Stimulated activated naive CD8-positive, alpha-beta T cell treated with anti-CD3 and anti-CD28 coated beads, Interleukin-15, amount 100 ng/mL, for 72 hours (primary cell): Measurements from ENCODE around the gene CHRNE.
"Not testable (repeated sequence)": the region's sequence is repeated elsewhere in the genome, so short reads cannot be mapped to it uniquely, and the experiment has no call there.

Experiments
- ATAC-seq: fragments of 150-1000 bp; cut with Tn5 transposase; 2 replicates; pipeline ENCODE4 v1.10.0; 2021; ENCODE audit warnings: mild to moderate bottlenecking, moderate library complexity
- DNase-seq, 2 donors: peaks; one replicate each; pipeline ENCODE4 v3.0.0; 2021 to 2022
- H3K27ac Mint-ChIP-seq, 2 donors: one replicate each; pipeline ENCODE4 v1.8.0; 2022; ENCODE audit warnings: mild to moderate bottlenecking in 2 of 2, mixed read lengths in 2 of 2, moderate library complexity in 2 of 2
- H3K27me3 Mint-ChIP-seq: one replicate; pipeline ENCODE4 v1.8.0; 2022; ENCODE audit warnings: mixed read lengths
- H3K4me1 Mint-ChIP-seq: one replicate; pipeline ENCODE4 v1.8.0; 2022; ENCODE audit warnings: mild to moderate bottlenecking, mixed read lengths
- H3K4me3 Mint-ChIP-seq, 2 donors: one replicate each; pipeline ENCODE4 v1.8.0; 2022; ENCODE audit warnings: mild to moderate bottlenecking in 2 of 2, mixed read lengths in 2 of 2, moderate library complexity in 1 of 2
- H3K9me3 Mint-ChIP-seq, 2 donors: one replicate each; pipeline ENCODE4 v1.8.0; 2022; ENCODE audit warnings: mixed read lengths in 2 of 2

Gene CHRNE

GRCh38 chr17:4931963-4932362 lies 29.1 kb upstream of the CHRNE start, which contains the start of gene GP1BA:
Gene GP1BA, plus strand, starts transcription at chr17:4932277. Its CDS starts 328 bp downstream, at chr17:4932605.
- Mint-ChIP-seq H3K27ac (peak within 1 kb of the TSS; percentile 43 to 84), H3K4me1 (peaks cover 47% of the 10 kb centered on the region), H3K4me3 (no peak within 1 kb of the TSS), H3K27me3 (peaks cover 20% of the 10 kb centered on the region), H3K9me3 (no peaks in the 10 kb centered on the region)
- DNase-seq = no peak
- ATAC-seq = no peak

GRCh38 chr17:4928881-4929280 lies 26.0 kb upstream of the CHRNE start:
- H3K27me3 Mint-ChIP-seq = peaks cover 13% of the 10 kb centered on the region
- no peak overlapping the region for H3K4me3 Mint-ChIP-seq
- no peak for DNase-seq
- no peak overlapping the region for H3K27ac Mint-ChIP-seq
- ATAC-seq = no peak
- H3K9me3 Mint-ChIP-seq = no peaks in the 10 kb centered on the region
- H3K4me1 Mint-ChIP-seq = peaks cover 22% of the 10 kb centered on the region

- H3K4me3 Mint-ChIP-seq, H3K27me3 Mint-ChIP-seq: not testable (repeated sequence)
- H3K27ac Mint-ChIP-seq = peak overlapping the region; percentile 50 to 86
Measured at GRCh38 chr17:4926577-4927335, 23.9 kb upstream of the CHRNE start.

GRCh38 chr17:4921320-4921719 lies 18.4 kb upstream of the CHRNE start:
- DNase-seq (no peak), ATAC-seq (no peak)
- H3K4me1 Mint-ChIP-seq = no peaks in the 10 kb centered on the region
- H3K27ac Mint-ChIP-seq = no peak overlapping the region
- no peaks in the 10 kb centered on the region for H3K27me3 Mint-ChIP-seq
- no peaks in the 10 kb centered on the region for H3K9me3 Mint-ChIP-seq
- H3K4me3 Mint-ChIP-seq = no peak overlapping the region

More at GRCh38 chr17:4926577-4927335, 23.9 kb upstream of the CHRNE start:
- not testable (repeated sequence) for H3K9me3 Mint-ChIP-seq, ATAC-seq, DNase-seq, H3K4me1 Mint-ChIP-seq

GRCh38 chr17:4920351-4921048 lies 17.6 kb upstream of the CHRNE start:
- Mint-ChIP-seq H3K27ac (no peak overlapping the region), H3K4me3 (no peak overlapping the region), H3K27me3 (no peaks in the 10 kb centered on the region)

GRCh38 chr17:4919511-4920047 lies 16.7 kb upstream of the CHRNE start:
- H3K27me3 Mint-ChIP-seq = no peaks in the 10 kb centered on the region
- H3K4me3 Mint-ChIP-seq = no peak overlapping the region
- no peaks in the 10 kb centered on the region for H3K4me1 Mint-ChIP-seq
- no peak for ATAC-seq
- no peak for DNase-seq
- no peaks in the 10 kb centered on the region for H3K9me3 Mint-ChIP-seq
- H3K27ac Mint-ChIP-seq = no peak overlapping the region

More at GRCh38 chr17:4920351-4921048, 17.6 kb upstream of the CHRNE start:
- Mint-ChIP-seq H3K4me1 (no peaks in the 10 kb centered on the region), H3K9me3 (no peaks in the 10 kb centered on the region)
- ATAC-seq (no peak), DNase-seq (no peak)

- not testable (repeated sequence) for H3K27ac Mint-ChIP-seq, H3K27me3 Mint-ChIP-seq, ATAC-seq, H3K9me3 Mint-ChIP-seq, H3K4me1 Mint-ChIP-seq, DNase-seq, H3K4me3 Mint-ChIP-seq
Measured at GRCh38 chr17:4914551-4914950, 11.7 kb upstream of the CHRNE start.

- no peaks in the 10 kb centered on the region for H3K4me1 Mint-ChIP-seq
- no peak overlapping the region for H3K4me3 Mint-ChIP-seq
- no peaks in the 10 kb centered on the region for H3K27me3 Mint-ChIP-seq
- ATAC-seq (no peak), DNase-seq (no peak)
- H3K27ac Mint-ChIP-seq = no peak overlapping the region
- H3K9me3 Mint-ChIP-seq = no peaks in the 10 kb centered on the region
Measured at GRCh38 chr17:4913994-4914393, 11.1 kb upstream of the CHRNE start.

GRCh38 chr17:4908711-4909496 lies 6.0 kb upstream of the CHRNE start:
- Mint-ChIP-seq H3K27ac (no peak overlapping the region), H3K4me3 (no peak overlapping the region), H3K9me3 (no peaks in the 10 kb centered on the region), H3K4me1 (peaks cover 5% of the 10 kb centered on the region), H3K27me3 (no peaks in the 10 kb centered on the region)
- peak; percentile 99 for ATAC-seq
- DNase-seq = peak; percentile 77 to 83

GRCh38 chr17:4908301-4908700 lies 5.4 kb upstream of the CHRNE start:
- peak; percentile 3 for ATAC-seq

GRCh38 chr17:4906642-4907041 lies 3.7 kb upstream of the CHRNE start:
- not testable (repeated sequence) for H3K4me3 Mint-ChIP-seq, H3K27ac Mint-ChIP-seq, H3K9me3 Mint-ChIP-seq, DNase-seq, H3K27me3 Mint-ChIP-seq, ATAC-seq
- H3K4me1 Mint-ChIP-seq = peaks cover 27% of the 10 kb centered on the region

More at GRCh38 chr17:4908301-4908700, 5.4 kb upstream of the CHRNE start:
- no peak overlapping the region for H3K4me3 Mint-ChIP-seq
- DNase-seq = no peak
- H3K27me3 Mint-ChIP-seq = no peaks in the 10 kb centered on the region
- no peaks in the 10 kb centered on the region for H3K9me3 Mint-ChIP-seq
- no peak overlapping the region for H3K27ac Mint-ChIP-seq
- H3K4me1 Mint-ChIP-seq = peaks cover 11% of the 10 kb centered on the region

- H3K9me3 Mint-ChIP-seq = no peaks in the 10 kb centered on the region
- peak overlapping the region in 1 of 2 donors; percentile 51 for H3K27ac Mint-ChIP-seq
- H3K27me3 Mint-ChIP-seq = no peaks in the 10 kb centered on the region
- H3K4me1 Mint-ChIP-seq = peaks cover 55% of the 10 kb centered on the region
- peak overlapping the region; percentile 53 to 71 for H3K4me3 Mint-ChIP-seq
- ATAC-seq (no peak), DNase-seq (no peak)
Measured at GRCh38 chr17:4902540-4902939, 358 bp downstream of the CHRNE start.

- Mint-ChIP-seq H3K4me3 (peak overlapping the region; percentile 91 to 97), H3K27ac (peak overlapping the region in 1 of 2 donors; percentile 48)
- ATAC-seq = no peak
Measured at GRCh38 chr17:4901648-4902344, 1.1 kb downstream of the CHRNE start.

GRCh38 chr17:4901108-4901647 lies 1.7 kb downstream of the CHRNE start:
- Mint-ChIP-seq H3K4me3 (peak overlapping the region; percentile 91 to 97), H3K27me3 (no peaks in the 10 kb centered on the region), H3K27ac (peak overlapping the region in 1 of 2 donors; percentile 80), H3K4me1 (peaks cover 55% of the 10 kb centered on the region), H3K9me3 (no peaks in the 10 kb centered on the region)
- DNase-seq = no peak
- ATAC-seq = no peak

More at GRCh38 chr17:4901648-4902344, 1.1 kb downstream of the CHRNE start:
- no peaks in the 10 kb centered on the region for H3K9me3 Mint-ChIP-seq
- H3K27me3 Mint-ChIP-seq = no peaks in the 10 kb centered on the region
- DNase-seq = no peak
- peaks cover 55% of the 10 kb centered on the region for H3K4me1 Mint-ChIP-seq
